Ascending aorta (tissue), 2 donors: Measurements from ENCODE around the gene CNPPD1. TPM values are rescaled to one million over a fixed set of nuclear protein-coding genes. Genes with fewer than 3 reads are reported as not detected.
A peak's percentile ranks its signal among the peaks of the same experiment; 100 is the strongest.

Source experiments
- DNase-seq, 2 donors: peaks; one replicate each; pipeline ENCODE4 v3.0.0-alpha.2; 2019; ENCODE audit warnings: low spot score in 2 of 2
- H3K27ac ChIP-seq, 2 donors: fragments of 200-600 bp; sonication (generic); one replicate each; pipeline ENCODE4 v1.5.1; 2016 to 2017; ENCODE audit warnings: mild to moderate bottlenecking in 1 of 2
- H3K27me3 ChIP-seq: fragments of 200-600 bp; sonication (generic); one replicate; pipeline ENCODE4 v1.5.1; 2017
- H3K36me3 ChIP-seq, 2 donors: fragments of 200-600 bp; sonication (generic); one replicate each; pipeline ENCODE4 v1.5.1; 2016
- H3K4me1 ChIP-seq, 2 donors: fragments of 200-600 bp; sonication (generic); one replicate each; pipeline ENCODE4 v1.5.1; 2016 to 2017; ENCODE audit warnings: mild to moderate bottlenecking in 1 of 2
- H3K4me3 ChIP-seq, 2 donors: fragments of 200-600 bp; sonication (generic); one replicate each; pipeline ENCODE4 v1.5.1; 2016 to 2017; ENCODE audit warnings: mild to moderate bottlenecking in 1 of 2
- H3K9me3 ChIP-seq, 2 donors: fragments of 200-600 bp; sonication (generic); one replicate each; pipeline ENCODE4 v1.5.1; 2016
- CTCF ChIP-seq, 3 experiments: fragments of 200-600 bp in 2 of 3; fragments of 450-650 bp in 1 of 3; sonication (generic) in 2 of 3; IDR thresholded peaks; one replicate each; pipeline ENCODE4 v1.5.1; 2016 to 2019; ENCODE audit warnings: antibody characterized with exemption in 3 of 3, mild to moderate bottlenecking in 1 of 3, moderate library complexity in 1 of 3
- intact Hi-C: fragments of 100-400 bp; cut with DNase I; formaldehyde crosslinking; loops from one replicate; pipeline ENCODE4 v1.15.1; 2023
- total RNA-seq: library from RNA; depleted of rRNA; stranded (reverse); fragments of >200 nt; gene quantifications from one replicate; pipeline ENCODE4 v1.1.0, GENCODE V29; 2016

The CNPPD1 gene
- total RNA-seq, 1 donor from 2014 or later: 49.4 TPM

DNA sequence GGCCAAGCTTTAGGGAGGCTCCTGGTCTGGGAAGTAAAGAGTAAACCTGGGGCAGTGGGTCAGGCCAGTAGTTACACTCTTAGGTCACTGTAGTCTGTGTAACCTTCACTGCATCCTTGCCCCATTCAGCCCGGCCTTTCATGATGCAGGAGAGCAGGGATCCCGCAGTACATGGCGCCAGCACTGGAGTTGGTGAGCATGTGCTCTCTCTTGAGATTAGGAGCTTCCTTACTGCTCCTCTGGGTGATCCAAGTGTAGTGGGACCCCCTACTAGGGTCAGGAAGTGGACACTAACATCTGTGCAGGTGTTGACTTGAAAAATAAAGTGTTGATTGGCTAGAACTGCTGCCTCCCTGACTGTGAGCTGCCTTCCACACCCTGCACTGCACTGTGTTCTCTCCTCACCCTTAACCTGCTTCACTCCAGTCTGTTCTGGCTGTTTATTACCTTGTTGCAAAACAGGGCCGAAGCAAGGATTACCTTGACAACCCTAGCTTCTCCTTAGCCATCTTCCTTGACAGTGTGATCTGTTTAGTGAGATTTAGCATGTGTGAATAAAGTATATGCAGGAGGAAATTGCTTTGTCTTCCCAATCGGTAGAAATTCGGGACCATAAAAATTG lies 6.5 kb upstream of the CNPPD1 start:
- TF ChIP-seq CTCF (IDR thresholded peaks at IDR 0.05): no peak
- Histone ChIP-seq H3K4me3 (no peak overlapping the region), H3K27me3 (no peaks in the 10 kb centered on the region), H3K36me3 (peaks cover 40 to 47% of the 10 kb centered on the region in 2 donors), H3K9me3 (no peaks in the 10 kb centered on the region), H3K27ac (no peak overlapping the region), H3K4me1 (peaks cover 4 to 12% of the 10 kb centered on the region in 2 donors)
- peak in 1 of 2 donors; percentile 59 for DNase-seq
- intact Hi-C loops: no loop called here

DNA sequence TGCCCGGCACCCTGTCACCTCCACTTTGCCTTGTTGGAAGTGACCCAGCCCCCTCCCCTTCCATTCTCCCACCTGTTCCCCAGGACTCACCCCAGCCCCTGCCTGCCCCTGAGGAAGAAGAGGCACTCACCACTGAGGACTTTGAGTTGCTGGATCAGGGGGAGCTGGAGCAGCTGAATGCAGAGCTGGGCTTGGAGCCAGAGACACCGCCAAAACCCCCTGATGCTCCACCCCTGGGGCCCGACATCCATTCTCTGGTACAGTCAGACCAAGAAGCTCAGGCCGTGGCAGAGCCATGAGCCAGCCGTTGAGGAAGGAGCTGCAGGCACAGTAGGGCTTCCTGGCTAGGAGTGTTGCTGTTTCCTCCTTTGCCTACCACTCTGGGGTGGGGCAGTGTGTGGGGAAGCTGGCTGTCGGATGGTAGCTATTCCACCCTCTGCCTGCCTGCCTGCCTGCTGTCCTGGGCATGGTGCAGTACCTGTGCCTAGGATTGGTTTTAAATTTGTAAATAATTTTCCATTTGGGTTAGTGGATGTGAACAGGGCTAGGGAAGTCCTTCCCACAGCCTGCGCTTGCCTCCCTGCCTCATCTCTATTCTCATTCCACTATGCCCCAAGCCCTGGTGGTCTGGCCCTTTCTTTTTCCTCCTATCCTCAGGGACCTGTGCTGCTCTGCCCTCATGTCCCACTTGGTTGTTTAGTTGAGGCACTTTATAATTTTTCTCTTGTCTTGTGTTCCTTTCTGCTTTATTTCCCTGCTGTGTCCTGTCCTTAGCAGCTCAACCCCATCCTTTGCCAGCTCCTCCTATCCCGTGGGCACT lies 5.8 kb upstream of the CNPPD1 start:
- no peaks in the 10 kb centered on the region for H3K9me3 ChIP-seq
- peak in 1 of 2 donors; percentile 54 for DNase-seq
- no peaks in the 10 kb centered on the region for H3K27me3 ChIP-seq
- H3K4me3 ChIP-seq: no peak overlapping the region
- no peak for TF ChIP-seq CTCF (IDR thresholded peaks at IDR 0.05)
- no peak overlapping the region for H3K27ac ChIP-seq
- H3K4me1 ChIP-seq: peaks cover 4 to 12% of the 10 kb centered on the region in 2 donors
- H3K36me3 ChIP-seq: peaks cover 40 to 47% of the 10 kb centered on the region in 2 donors
- intact Hi-C loops: no loop called here

GRCh38 chr2:219181531-219181930 lies 4.8 kb upstream of the CNPPD1 start:
- Histone ChIP-seq H3K27me3 (no peaks in the 10 kb centered on the region), H3K4me3 (no peak overlapping the region), H3K4me1 (peaks cover 4 to 12% of the 10 kb centered on the region in 2 donors), H3K9me3 (no peaks in the 10 kb centered on the region), H3K27ac (no peak overlapping the region), H3K36me3 (peaks cover 40 to 47% of the 10 kb centered on the region in 2 donors)
- intact Hi-C loops: no loop called here
- peak in 1 of 2 donors; percentile 28 for DNase-seq
- TF ChIP-seq CTCF (IDR thresholded peaks at IDR 0.05): no peak

DNA sequence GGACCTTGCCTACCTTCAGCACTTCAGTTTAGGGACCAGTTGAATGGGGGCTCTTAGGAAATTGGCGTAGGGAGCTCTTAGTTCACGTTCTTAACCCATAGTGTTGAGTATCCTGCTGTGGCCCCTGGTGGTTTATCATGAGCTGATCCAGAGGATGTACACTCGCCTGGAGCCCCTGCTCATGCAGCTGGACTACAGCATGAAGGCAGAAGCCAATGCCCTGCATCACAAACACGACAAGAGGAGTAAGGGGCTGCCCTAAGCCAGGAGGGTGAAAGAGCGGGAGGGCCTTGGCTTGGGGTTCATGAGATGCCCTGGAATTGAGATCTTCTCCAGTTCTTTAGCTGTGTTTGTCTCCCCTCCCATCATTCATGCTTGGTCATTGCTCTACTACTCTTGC lies 4.2 kb upstream of the CNPPD1 start:
- H3K27ac ChIP-seq: no peak overlapping the region
- peak in 1 of 2 donors; percentile 45 for DNase-seq
- intact Hi-C loops: no loop called here
- H3K9me3 ChIP-seq: no peaks in the 10 kb centered on the region
- peaks cover 40 to 47% of the 10 kb centered on the region in 2 donors for H3K36me3 ChIP-seq
- H3K4me3 ChIP-seq: no peak overlapping the region
- peaks cover 4 to 12% of the 10 kb centered on the region in 2 donors for H3K4me1 ChIP-seq
- no peaks in the 10 kb centered on the region for H3K27me3 ChIP-seq
- no peak for TF ChIP-seq CTCF (IDR thresholded peaks at IDR 0.05)

DNA sequence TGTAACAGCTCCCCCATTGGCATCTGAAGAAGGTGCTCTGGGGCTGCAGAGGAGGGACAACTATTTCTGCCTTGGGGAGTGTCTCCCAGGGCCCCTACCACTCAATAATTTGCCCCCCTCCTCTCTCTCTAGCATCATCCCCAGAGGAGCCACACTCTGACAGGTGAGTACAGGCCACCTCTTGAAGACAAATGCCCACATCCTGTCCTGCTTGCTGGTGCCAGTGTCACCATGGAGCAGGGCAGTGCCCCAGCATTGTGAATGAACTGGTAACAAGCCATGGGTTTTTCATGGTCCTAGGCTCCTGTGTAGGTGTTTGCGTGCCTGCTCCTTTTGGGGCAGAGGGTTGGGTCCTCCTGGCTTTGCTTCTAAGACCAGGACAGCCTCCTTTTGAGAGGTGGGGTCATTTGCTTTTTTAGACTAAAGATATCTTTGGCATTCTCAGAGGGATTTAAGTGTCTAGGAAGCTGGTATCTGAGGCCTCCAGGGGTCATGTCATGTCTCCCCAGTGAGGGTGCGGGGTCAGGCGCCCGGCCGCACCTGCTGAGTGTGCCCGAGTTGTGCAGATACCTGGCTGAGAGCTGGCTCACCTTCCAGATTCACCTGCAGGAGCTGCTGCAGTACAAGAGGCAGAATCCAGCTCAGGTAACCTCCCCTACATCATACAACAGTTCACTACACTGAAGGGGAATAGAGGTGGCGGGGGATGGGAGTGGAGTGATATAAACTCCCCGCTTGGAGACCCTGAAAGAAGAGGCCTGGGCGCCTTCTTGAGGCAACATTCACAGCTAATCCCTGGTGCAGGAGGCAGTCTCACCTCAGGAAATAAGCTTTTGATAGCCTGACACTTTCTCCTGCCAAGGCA lies 3.1 kb upstream of the CNPPD1 start:
- Histone ChIP-seq H3K4me3 (peak overlapping the region; percentile 91 to 99), H3K27me3 (no peaks in the 10 kb centered on the region), H3K4me1 (peaks cover 4 to 22% of the 10 kb centered on the region in 2 donors), H3K27ac (peak overlapping the region in 1 of 2 donors; percentile 9), H3K9me3 (no peaks in the 10 kb centered on the region), H3K36me3 (peaks cover 40 to 51% of the 10 kb centered on the region in 2 donors)
- peak in 1 of 2 donors; percentile 53 for DNase-seq
- intact Hi-C loops: loop anchor here (5.0 kb wide), 1 partner anchor 207 kb away; the partner anchor contains the start of gene DNPEP
- no peak for TF ChIP-seq CTCF (IDR thresholded peaks at IDR 0.05)
